IMR-90 (cell line): Measurements from ENCODE around the gene ADGRV1.

ENCODE experiments used
- BHLHE40 ChIP-seq: fragments of 150-350 bp; IDR thresholded peaks from 2 replicates; pipeline ENCODE4 v1.6.1; 2016; ENCODE audit warnings: mild to moderate bottlenecking, low read depth, low read length
- CEBPB ChIP-seq: IDR thresholded peaks from 2 replicates; pipeline ENCODE4 v1.6.1; 2012; ENCODE audit warnings: low read depth, low read length, improper control_type of control experiment
- CHD1 ChIP-seq: IDR thresholded peaks from 2 replicates; pipeline ENCODE4 v1.6.1; 2012; ENCODE audit warnings: low read depth, low read length, improper control_type of control experiment
- ELK1 ChIP-seq: fragments of 150-350 bp; IDR thresholded peaks from 2 replicates; pipeline ENCODE4 v1.6.1; 2016; ENCODE audit warnings: low read depth, mild to moderate bottlenecking, low read length, moderate library complexity, borderline replicate concordance
- MAFK ChIP-seq: IDR thresholded peaks from 2 replicates; pipeline ENCODE4 v1.6.1; 2012; ENCODE audit warnings: low read depth, low read length, improper control_type of control experiment
- MAZ ChIP-seq: IDR thresholded peaks from 2 replicates; pipeline ENCODE4 v1.6.1; 2012; ENCODE audit warnings: low read depth, mild to moderate bottlenecking, low read length, improper control_type of control experiment, moderate library complexity, borderline replicate concordance
- POLR2A ChIP-seq: IDR thresholded peaks from 2 replicates; pipeline ENCODE4 v1.6.1; 2012; ENCODE audit warnings: mild to moderate bottlenecking, low read depth, low read length
- RCOR1 ChIP-seq: IDR thresholded peaks from 2 replicates; pipeline ENCODE4 v1.6.1; 2012; ENCODE audit warnings: mild to moderate bottlenecking, low read length, improper control_type of control experiment; ENCODE audit not compliant: insufficient replicate concordance
- SMC3 ChIP-seq: fragments of 150-350 bp; IDR thresholded peaks from 2 replicates; pipeline ENCODE4 v1.6.1; 2016; ENCODE audit warnings: low read depth, mild to moderate bottlenecking, antibody characterized with exemption, low read length, moderate library complexity
- TF ChIP-seq, protein P1 (sequence below): conservative IDR thresholded peaks from 2 replicates; pipeline ENCODE4 v1.5.1; 2012; ENCODE audit warnings: mild to moderate bottlenecking, low read depth, low read length, improper control_type of control experiment

GRCh38 chr5:90845723-90846554 lies 287.3 kb downstream of the ADGRV1 start:
- TF ChIP-seq BHLHE40 (no peak), POLR2A (no peak), CHD1 (no peak), SMC3 (no peak), MAFK (no peak), MAZ (no peak), ELK1 (no peak), CEBPB (no peak), RCOR1 (no peak)
- TF ChIP-seq, protein P1, sequence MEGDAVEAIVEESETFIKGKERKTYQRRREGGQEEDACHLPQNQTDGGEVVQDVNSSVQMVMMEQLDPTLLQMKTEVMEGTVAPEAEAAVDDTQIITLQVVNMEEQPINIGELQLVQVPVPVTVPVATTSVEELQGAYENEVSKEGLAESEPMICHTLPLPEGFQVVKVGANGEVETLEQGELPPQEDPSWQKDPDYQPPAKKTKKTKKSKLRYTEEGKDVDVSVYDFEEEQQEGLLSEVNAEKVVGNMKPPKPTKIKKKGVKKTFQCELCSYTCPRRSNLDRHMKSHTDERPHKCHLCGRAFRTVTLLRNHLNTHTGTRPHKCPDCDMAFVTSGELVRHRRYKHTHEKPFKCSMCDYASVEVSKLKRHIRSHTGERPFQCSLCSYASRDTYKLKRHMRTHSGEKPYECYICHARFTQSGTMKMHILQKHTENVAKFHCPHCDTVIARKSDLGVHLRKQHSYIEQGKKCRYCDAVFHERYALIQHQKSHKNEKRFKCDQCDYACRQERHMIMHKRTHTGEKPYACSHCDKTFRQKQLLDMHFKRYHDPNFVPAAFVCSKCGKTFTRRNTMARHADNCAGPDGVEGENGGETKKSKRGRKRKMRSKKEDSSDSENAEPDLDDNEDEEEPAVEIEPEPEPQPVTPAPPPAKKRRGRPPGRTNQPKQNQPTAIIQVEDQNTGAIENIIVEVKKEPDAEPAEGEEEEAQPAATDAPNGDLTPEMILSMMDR = no peak
